Suprapubic skin (tissue), 4 donors: Measurements from ENCODE around the gene ABHD2.

Experiments
- CTCF ChIP-seq, 2 donors: fragments of 200-600 bp in 1 of 2; fragments of 450-650 bp in 1 of 2; sonication (generic) in 1 of 2; IDR thresholded peaks; one replicate each; pipeline ENCODE4 v1.5.1; 2016 to 2019; ENCODE audit warnings: antibody characterized with exemption in 2 of 2, mild to moderate bottlenecking in 1 of 2, moderate library complexity in 1 of 2
- POLR2A ChIP-seq, 2 donors: fragments of 450-650 bp; IDR thresholded peaks; one replicate each; pipeline ENCODE4 v1.6.1; 2017; ENCODE audit warnings: antibody characterized with exemption in 2 of 2, mild to moderate bottlenecking in 2 of 2, moderate library complexity in 2 of 2
- POLR2AphosphoS5 ChIP-seq, 3 donors: sonication (generic); formaldehyde crosslinking; IDR thresholded peaks; one replicate each; pipeline ENCODE4 v1.6.1; 2017; ENCODE audit warnings: antibody characterized with exemption in 3 of 3

GRCh38 chr15:89128320-89129122 is 40.3 kb downstream of the ABHD2 start:
- no peak for TF ChIP-seq CTCF (IDR thresholded peaks at IDR 0.05)
- TF ChIP-seq POLR2A (IDR thresholded peaks at IDR 0.05): no peak
- no peak for TF ChIP-seq POLR2AphosphoS5 (IDR thresholded peaks at IDR 0.05)
